Motor neuron (in vitro differentiated cells): Measurements from ENCODE around the gene CHMP4B. TPM values are rescaled to one million over a fixed set of nuclear protein-coding genes. Genes with fewer than 3 reads are reported as not detected.

Experiments
- ATAC-seq, 8 experiments: fragments of 200-7000 bp; cut with Tn5 transposase; replicated peaks in 6 of 8; 2 replicates each; pipeline ENCODE4 v1.8.0; 2021; ENCODE audit warnings: mild to moderate bottlenecking in 8 of 8, moderate library complexity in 8 of 8
- H3K27ac ChIP-seq, 2 donors: fragments of 250-450 bp; sonication (Bioruptor Pico); 2 replicates each; pipeline ENCODE4 v1.9.0; 2021; ENCODE audit warnings: antibody characterized with exemption in 2 of 2, mild to moderate bottlenecking in 2 of 2, moderate library complexity in 1 of 2
- H3K4me1 ChIP-seq, 2 donors: fragments of 250-450 bp; sonication (Bioruptor Pico); replicated peaks in 1 of 2; 2 replicates each; pipeline ENCODE4 v1.6.1; 2021; ENCODE audit warnings: antibody characterized with exemption in 2 of 2, mild to moderate bottlenecking in 2 of 2, moderate library complexity in 1 of 2
- H3K4me3 ChIP-seq, 5 donors: fragments of 250-450 bp; sonication (Bioruptor Pico); 2 replicates each; pipeline ENCODE4 v1.9.0; 2021; ENCODE audit warnings: antibody characterized with exemption in 5 of 5, mild to moderate bottlenecking in 5 of 5, moderate library complexity in 4 of 5
- WGBS, 10 experiments: fragments of 450-650 bp; shearing (Covaris generic); methylation state at CpG; one replicate each; pipeline ENCODE4 v1.0.0; 2022; 5-methylcytosine and 5-hydroxymethylcytosine counted together
- in situ Hi-C, 9 experiments: fragments of 400-800 bp; cut with MboI; loops; one replicate each; pipeline ENCODE4 v1.15.0; 2021; ENCODE audit warnings: low sequenced_read_pairs in 9 of 9, low pct_unique_long_range_greater_than_20kb in 2 of 9; ENCODE audit not compliant: unreplicated experiment in 9 of 9
- total RNA-seq, 8 experiments: library from RNA; unstranded; fragments of 300-600 nt; gene quantifications; 2 replicates each; pipeline versions ENCODE4 v1.2.3 to v1.2.4, GENCODE V29; 2022

CHMP4B gene
- total RNA-seq, 8 experiments from 2014 or later = 30.3 to 74.5 (median 54.4) TPM

DNA sequence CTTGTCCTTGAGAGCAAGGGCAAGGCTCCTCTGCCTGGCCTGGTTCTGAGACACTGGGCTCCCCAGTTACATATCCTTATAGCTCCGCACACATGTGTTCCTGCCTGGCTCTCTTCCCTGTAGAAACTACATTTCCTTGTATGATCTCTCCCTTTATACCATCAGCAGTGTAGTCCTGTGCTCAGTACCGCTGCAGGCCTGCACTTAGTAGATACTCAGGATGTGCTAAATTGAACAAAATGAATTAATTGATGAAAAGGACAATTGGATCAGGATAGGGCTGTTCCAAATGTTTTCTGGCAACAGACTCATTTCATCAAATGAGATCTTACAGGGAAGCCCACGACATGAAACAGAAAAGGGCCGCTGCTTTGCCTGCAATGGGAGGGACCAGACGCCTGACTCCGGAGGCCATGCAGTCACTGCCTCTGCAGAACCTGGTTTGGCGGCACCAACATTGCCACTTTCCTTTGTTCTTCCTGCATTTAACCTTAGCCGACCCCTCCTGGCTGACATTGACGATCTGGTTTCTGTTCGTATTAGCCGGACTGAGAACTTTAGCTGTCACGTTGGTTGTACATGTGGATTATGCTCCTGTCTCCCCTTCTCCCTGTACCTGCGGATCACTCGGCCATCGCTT lies 53.3 kb downstream of the CHMP4B start:
- Histone ChIP-seq H3K4me1 (peaks cover 19 to 20% of the 10 kb centered on the region in 2 donors), H3K4me3 (no peak overlapping the region), H3K27ac (no peak overlapping the region)
- in situ Hi-C loops = loop anchor here in 3 of 9 experiments (25.0 kb wide), 1 partner anchor 198 kb away; no protein-coding TSS in a partner anchor
- no peak for ATAC-seq
- WGBS, 10 experiments = 62 to 100% (median 80%) methylated on average over 1 to 5 of the region's 15 CpGs; no CpG with 5 or more reads in 5 of the 10 experiments

DNA sequence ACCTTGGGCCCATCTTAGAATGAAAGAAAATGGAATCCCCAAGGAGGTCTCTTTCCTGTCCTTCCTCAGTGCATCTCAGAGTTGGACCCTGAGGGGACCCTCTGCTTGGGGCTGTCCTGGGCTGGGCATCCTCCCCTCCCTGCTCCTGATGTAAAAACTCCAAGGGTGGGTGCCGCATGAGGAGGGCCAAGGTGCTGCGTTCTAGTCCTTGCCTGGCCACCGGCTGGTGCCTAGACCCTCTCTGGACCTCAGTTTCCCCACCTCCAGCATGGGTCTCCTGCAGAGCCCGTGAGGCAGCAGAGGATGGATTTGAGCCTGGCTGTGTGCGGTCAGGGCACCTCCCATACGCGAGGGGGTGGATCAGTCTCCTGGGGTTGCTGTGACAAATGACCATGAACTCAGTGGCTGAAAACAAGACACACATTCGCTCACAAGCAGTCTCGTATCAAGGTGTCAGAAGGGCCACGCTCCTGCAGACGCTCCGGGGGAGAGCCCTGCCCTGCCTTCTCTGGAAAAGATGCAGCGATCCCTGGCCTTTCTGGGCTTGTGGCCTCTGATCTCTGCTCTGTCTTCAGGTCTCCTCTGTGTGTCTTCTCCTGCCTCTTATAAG lies 54.7 kb downstream of the CHMP4B start:
- Histone ChIP-seq H3K4me3 (no peak overlapping the region), H3K27ac (peak overlapping the region in 1 of 2 donors; percentile 39), H3K4me1 (peaks cover 18 to 19% of the 10 kb centered on the region in 2 donors)
- peak in 3 of 8 experiments; percentile 44 to 69 (median 64) for ATAC-seq
- in situ Hi-C loops = loop anchor here in 3 of 9 experiments (25.0 kb wide), 1 partner anchor 196 kb away; no protein-coding TSS in a partner anchor
- 67 to 100% (median 70%) methylated on average over 1 to 3 of the region's 13 CpGs; no CpG with 5 or more reads in 6 of the 10 experiments for WGBS, 10 experiments

GRCh38 chr20:33866398-33867100 lies 55.4 kb downstream of the CHMP4B start:
- no peak overlapping the region for H3K4me3 ChIP-seq
- in situ Hi-C loops = loop anchor here in 3 of 9 experiments (25.0 kb wide), 1 partner anchor 196 kb away; no protein-coding TSS in a partner anchor
- ATAC-seq = peak in 2 of 8 experiments; percentile 13 to 18
- 17 to 100% (median 91%) methylated on average over 1 to 5 of the region's 11 CpGs; no CpG with 5 or more reads in 2 of the 10 experiments for WGBS, 10 experiments
- peak overlapping the region in 1 of 2 donors; percentile 39 for H3K27ac ChIP-seq
- peaks cover 18 to 19% of the 10 kb centered on the region in 2 donors for H3K4me1 ChIP-seq

DNA sequence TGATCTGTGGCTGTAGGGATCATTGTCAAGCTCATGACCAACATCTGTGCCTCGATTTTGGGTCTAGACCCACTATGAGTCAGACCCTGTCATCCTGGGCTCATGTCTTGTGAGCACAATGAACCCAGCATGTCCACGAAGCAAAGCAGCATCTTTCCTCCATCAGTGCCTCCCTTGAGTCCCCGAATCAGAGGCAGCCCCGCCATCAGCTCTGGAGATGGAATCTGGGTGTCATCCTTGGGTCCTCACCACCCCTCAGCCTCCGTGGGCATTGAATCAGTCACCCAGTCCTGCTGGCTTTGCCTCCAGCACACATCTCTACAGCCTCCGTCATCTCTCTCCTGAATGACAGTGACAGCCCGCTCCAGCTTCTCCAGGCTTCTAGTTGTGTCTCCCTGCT lies 56.9 kb downstream of the CHMP4B start:
- peaks cover 19% of the 10 kb centered on the region in 2 donors for H3K4me1 ChIP-seq
- in situ Hi-C loops = loop anchor here in 3 of 9 experiments (25.0 kb wide), 1 partner anchor 194 kb away; no protein-coding TSS in a partner anchor
- H3K27ac ChIP-seq = no peak overlapping the region
- WGBS, 10 experiments = 33 to 100% (median 90%) methylated on average over 1 to 4 of the region's 7 CpGs; no CpG with 5 or more reads in 3 of the 10 experiments
- no peak for ATAC-seq
- no peak overlapping the region for H3K4me3 ChIP-seq

DNA sequence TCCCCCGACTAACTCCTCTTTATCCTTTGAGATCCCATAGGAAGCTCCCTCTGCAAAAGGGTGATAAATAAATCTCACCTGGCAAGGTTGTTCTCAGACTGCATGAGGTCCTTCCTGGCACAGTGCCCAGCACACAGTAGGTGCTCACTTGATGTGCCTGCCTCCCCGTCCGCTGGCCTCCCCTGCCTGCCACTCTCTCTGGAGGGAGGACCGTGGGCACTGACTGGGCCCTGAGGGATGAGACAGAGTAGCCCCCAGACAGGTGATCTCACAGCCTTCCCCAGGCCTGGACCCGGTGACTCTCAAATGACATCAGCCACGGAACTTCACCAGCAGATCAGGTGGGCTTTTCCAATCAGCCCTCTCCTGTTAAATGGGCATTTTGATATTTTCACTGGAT lies 57.4 kb downstream of the CHMP4B start:
- H3K27ac ChIP-seq = no peak overlapping the region
- H3K4me1 ChIP-seq = peaks cover 19 to 21% of the 10 kb centered on the region in 2 donors
- in situ Hi-C loops = loop anchor here in 3 of 9 experiments (25.0 kb wide), 1 partner anchor 194 kb away; no protein-coding TSS in a partner anchor
- 40 to 100% (median 84%) methylated on average over 1 to 4 of the region's 6 CpGs; no CpG with 5 or more reads in 2 of the 10 experiments for WGBS, 10 experiments
- H3K4me3 ChIP-seq = no peak overlapping the region
- peak in 4 of 8 experiments; percentile 20 to 72 (median 53) for ATAC-seq

GRCh38 chr20:33869283-33869682 lies 58.1 kb downstream of the CHMP4B start:
- no peak for ATAC-seq
- Histone ChIP-seq H3K27ac (no peak overlapping the region), H3K4me1 (peaks cover 18 to 21% of the 10 kb centered on the region in 2 donors), H3K4me3 (no peak overlapping the region)
- WGBS, 10 experiments = 65 to 100% (median 78%) methylated on average over 2 to 5 of the region's 5 CpGs; no CpG with 5 or more reads in 2 of the 10 experiments
- in situ Hi-C loops = loop anchor here in 3 of 9 experiments (25.0 kb wide), 1 partner anchor 193 kb away; no protein-coding TSS in a partner anchor

DNA sequence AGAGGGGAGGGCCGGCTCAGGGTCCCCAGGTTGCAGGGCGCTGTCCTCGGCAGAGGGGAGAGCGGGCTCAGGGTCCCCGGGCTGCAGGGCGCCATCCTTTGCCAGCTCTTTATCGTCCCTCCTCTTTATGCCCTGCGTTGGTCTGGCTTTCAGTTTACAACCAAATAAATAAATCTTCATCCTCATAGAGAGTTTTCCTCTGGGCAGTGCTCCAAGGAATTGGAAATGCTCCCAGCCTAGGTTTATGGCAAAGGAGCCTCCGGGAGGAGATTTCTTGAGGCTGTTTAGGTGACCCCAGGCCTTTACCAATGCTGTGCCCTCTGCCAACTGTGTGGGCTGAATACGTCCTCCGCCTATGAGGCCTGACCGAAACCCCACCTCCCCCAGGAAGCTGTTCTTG lies 60.2 kb downstream of the CHMP4B start:
- Histone ChIP-seq H3K4me1 (peaks cover 7 to 11% of the 10 kb centered on the region in 2 donors), H3K4me3 (no peak overlapping the region), H3K27ac (no peak overlapping the region)
- WGBS, 10 experiments = 38 to 100% (median 76%) methylated on average over 1 to 8 of the region's 12 CpGs; no CpG with 5 or more reads in 6 of the 10 experiments
- in situ Hi-C loops = loop anchor here in 4 of 9 experiments (10.0 to 25.0 kb wide), 2 partner anchors 191 to 203 kb away; no protein-coding TSS in a partner anchor
- no peak for ATAC-seq

DNA sequence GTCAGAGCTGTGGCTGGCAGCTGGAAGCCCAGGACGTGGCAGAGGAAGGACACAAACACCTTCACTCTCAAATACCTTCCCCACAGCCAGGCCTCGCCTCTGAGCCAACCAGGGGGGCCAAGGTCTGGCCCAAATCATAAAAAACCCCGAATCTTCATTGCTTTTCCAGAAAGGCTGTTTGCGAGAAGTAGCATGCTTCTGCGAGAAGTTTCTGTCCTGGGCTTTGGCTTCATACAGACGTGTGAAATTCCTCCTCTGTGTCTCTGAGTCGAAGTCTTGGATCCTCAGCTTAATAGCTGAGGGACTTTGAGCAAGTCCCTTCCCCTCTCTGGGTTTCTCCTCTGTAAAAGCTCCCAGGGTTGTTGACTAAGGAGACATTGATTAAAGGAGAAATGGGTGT lies 63.0 kb downstream of the CHMP4B start:
- no peak overlapping the region for H3K4me3 ChIP-seq
- in situ Hi-C loops = loop anchor here in 4 of 9 experiments (10.0 to 25.0 kb wide), 2 partner anchors 188 to 201 kb away; no protein-coding TSS in a partner anchor
- WGBS, 10 experiments = 38 to 89% (median 64%) methylated on average over 1 to 6 of the region's 7 CpGs; no CpG with 5 or more reads in 4 of the 10 experiments

DNA sequence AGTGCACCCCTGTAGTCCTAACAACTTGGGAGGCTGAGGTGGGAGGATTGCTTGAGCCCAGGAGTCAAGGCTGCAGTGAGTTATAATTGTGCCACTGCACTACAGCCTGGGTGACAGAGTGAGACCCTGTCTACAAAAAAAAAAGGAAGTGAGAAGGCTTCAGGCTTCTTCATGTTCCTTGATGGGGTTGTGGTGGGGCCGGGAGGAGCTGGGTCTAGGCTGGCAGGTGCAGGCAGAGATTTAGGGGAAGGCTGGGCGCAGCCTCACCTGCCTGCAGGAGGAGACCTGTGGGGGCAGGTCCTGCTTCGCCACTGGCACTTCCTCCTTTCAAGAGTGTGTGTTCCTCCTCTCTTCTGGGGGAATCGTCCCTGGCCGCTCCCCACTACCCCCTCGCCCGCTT lies 63.9 kb downstream of the CHMP4B start:
- in situ Hi-C loops = loop anchor here in 1 of 9 experiments (10.0 kb wide), 1 partner anchor 200 kb away; no protein-coding TSS in a partner anchor
- H3K27ac ChIP-seq = no peak overlapping the region
- peaks cover 0 to 8% of the 10 kb centered on the region in 2 donors for H3K4me1 ChIP-seq
- no peak for ATAC-seq
- no peak overlapping the region for H3K4me3 ChIP-seq
- 64 to 95% (median 80%) methylated on average over 1 to 4 of the region's 7 CpGs; no CpG with 5 or more reads in 3 of the 10 experiments for WGBS, 10 experiments

More for the DNA sequence above, 63.0 kb downstream of the CHMP4B start:
- Histone ChIP-seq H3K4me1 (peaks cover 0 to 8% of the 10 kb centered on the region in 2 donors), H3K27ac (no peak overlapping the region)
- no peak for ATAC-seq

DNA sequence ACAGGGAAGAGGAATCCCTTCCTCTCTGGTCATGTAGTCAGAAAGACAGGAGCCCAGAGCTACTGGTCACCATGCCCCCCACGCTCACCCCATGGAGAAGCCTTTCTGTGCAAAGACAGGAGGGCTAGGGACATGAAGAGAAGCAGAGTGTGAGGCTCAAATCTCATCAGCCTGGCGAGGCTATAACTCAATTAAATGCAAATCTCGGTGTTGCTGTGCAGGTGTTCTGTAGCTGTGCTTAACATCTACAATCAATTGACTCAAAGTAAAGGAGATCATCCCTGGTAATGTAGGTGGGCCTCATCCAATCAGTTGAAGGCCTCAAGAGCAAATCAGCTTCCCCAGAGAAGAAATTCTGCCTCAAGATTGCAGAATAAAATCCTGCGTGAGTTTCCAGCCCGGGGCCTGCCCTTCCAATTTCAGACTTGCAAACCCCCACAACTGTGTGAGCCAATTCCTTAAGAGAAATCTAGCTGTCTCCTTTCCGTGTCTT lies 64.4 kb downstream of the CHMP4B start:
- H3K4me1 ChIP-seq = peaks cover 0 to 8% of the 10 kb centered on the region in 2 donors
- H3K4me3 ChIP-seq = no peak overlapping the region
- WGBS, 10 experiments = 55 to 100% (median 84%) methylated on average over 2 to 5 of the region's 6 CpGs; no CpG with 5 or more reads in 2 of the 10 experiments
- in situ Hi-C loops = loop anchor here in 1 of 9 experiments (10.0 kb wide), 1 partner anchor 199 kb away; no protein-coding TSS in a partner anchor
- no peak overlapping the region for H3K27ac ChIP-seq
- ATAC-seq = no peak

GRCh38 chr20:33878583-33878982 lies 67.4 kb downstream of the CHMP4B start:
- peaks cover 11 to 13% of the 10 kb centered on the region in 2 donors for H3K4me1 ChIP-seq
- 0 to 100% (median 80%) methylated on average over 1 to 2 of the region's 2 CpGs; no CpG with 5 or more reads in 1 of the 10 experiments for WGBS, 10 experiments
- H3K27ac ChIP-seq = no peak overlapping the region
- in situ Hi-C loops = loop anchor here in 1 of 9 experiments (10.0 kb wide), 1 partner anchor 196 kb away; no protein-coding TSS in a partner anchor
- H3K4me3 ChIP-seq = no peak overlapping the region
- no peak for ATAC-seq

- 20 to 100% (median 98%) methylated on average over 1 to 3 of the region's 4 CpGs for WGBS, 10 experiments
- ATAC-seq = no peak
- in situ Hi-C loops = no loop called here
- H3K4me3 ChIP-seq = no peak overlapping the region
- no peak overlapping the region for H3K27ac ChIP-seq
- peaks cover 11 to 13% of the 10 kb centered on the region in 2 donors for H3K4me1 ChIP-seq
These were observed 69.2 kb downstream of the CHMP4B start for GRCh38 chr20:33880396-33880795.
